Neural crest cell (in vitro differentiated cells): ENCODE results near the gene SPATA6L. TPM values are rescaled to one million over a fixed set of nuclear protein-coding genes. Genes with fewer than 3 reads are reported as not detected.
A peak's percentile ranks its signal among the peaks of the same experiment; 100 is the strongest.
"Not testable (repeated sequence)": the region's sequence is repeated elsewhere in the genome, so short reads cannot be mapped to it uniquely, and the experiment has no call there.

ENCODE experiments used
- DNase-seq: peaks from one replicate; pipeline ENCODE4 v3.0.0; 2021; ENCODE audit warnings: low read depth, mixed read lengths, low spot score
- H3K27ac Mint-ChIP-seq: one replicate; pipeline ENCODE4 v1.8.0; 2021; ENCODE audit warnings: mild to moderate bottlenecking, mixed read lengths; ENCODE audit not compliant: unreplicated experiment
- H3K27me3 Mint-ChIP-seq: 2 replicates; pipeline ENCODE4 v1.8.0; 2021; ENCODE audit warnings: low read depth, mild to moderate bottlenecking, mixed read lengths
- H3K36me3 Mint-ChIP-seq: 2 replicates; pipeline ENCODE4 v1.8.0; 2021; ENCODE audit warnings: low read depth, mild to moderate bottlenecking, mixed read lengths
- H3K4me1 Mint-ChIP-seq: 2 replicates; pipeline ENCODE4 v1.8.0; 2021; ENCODE audit warnings: mixed read lengths
- H3K4me3 Mint-ChIP-seq: one replicate; pipeline ENCODE4 v1.8.0; 2021; ENCODE audit warnings: mild to moderate bottlenecking, mixed read lengths
- H3K9me3 Mint-ChIP-seq: 2 replicates; pipeline ENCODE4 v1.8.0; 2021; ENCODE audit warnings: mixed read lengths
- CTCF ChIP-seq: fragments of 200-600 bp; sonication (generic); conservative IDR thresholded peaks from 2 replicates; pipeline ENCODE4 v1.5.0; 2021; ENCODE audit warnings: antibody characterized with exemption, mild to moderate bottlenecking
- total RNA-seq: library from RNA; stranded (reverse); gene quantifications from 2 replicates; pipeline ENCODE4 v1.2.1, GENCODE V29; 2021

The SPATA6L gene
- total RNA-seq, 1 donor from 2014 or later = 0.44 TPM

- no peak for TF ChIP-seq CTCF
- peaks cover 28% of the 10 kb centered on the region for H3K27me3 Mint-ChIP-seq
Observed at GRCh38 chr9:4661611-4662010, 4.7 kb downstream of the SPATA6L start.

GRCh38 chr9:4661165-4661564, 5.1 kb downstream of the SPATA6L start:
- H3K4me1 Mint-ChIP-seq = peaks cover 38% of the 10 kb centered on the region
- no peaks in the 10 kb centered on the region for H3K9me3 Mint-ChIP-seq
- H3K27me3 Mint-ChIP-seq = peaks cover 24% of the 10 kb centered on the region
- no peak overlapping the region for H3K27ac Mint-ChIP-seq
- DNase-seq = no peak
- TF ChIP-seq CTCF = no peak
- H3K36me3 Mint-ChIP-seq = no peaks in the 10 kb centered on the region
- peak overlapping the region; percentile 91 for H3K4me3 Mint-ChIP-seq

More at GRCh38 chr9:4661611-4662010, 4.7 kb downstream of the SPATA6L start:
- peaks cover 43% of the 10 kb centered on the region for H3K4me1 Mint-ChIP-seq
- no peaks in the 10 kb centered on the region for H3K9me3 Mint-ChIP-seq
- H3K36me3 Mint-ChIP-seq = no peaks in the 10 kb centered on the region
- no peak overlapping the region for H3K27ac Mint-ChIP-seq
- no peak for DNase-seq
- peak overlapping the region; percentile 91 for H3K4me3 Mint-ChIP-seq

- DNase-seq, H3K4me3 Mint-ChIP-seq, H3K9me3 Mint-ChIP-seq, H3K36me3 Mint-ChIP-seq, H3K27ac Mint-ChIP-seq: not testable (repeated sequence)
- H3K4me1 Mint-ChIP-seq = peaks cover 33% of the 10 kb centered on the region
- H3K27me3 Mint-ChIP-seq = peaks cover 19% of the 10 kb centered on the region
Observed at GRCh38 chr9:4660665-4661064, 5.6 kb downstream of the SPATA6L start.

GRCh38 chr9:4657426-4658159, 8.7 kb downstream of the SPATA6L start:
- DNase-seq = no peak
- Mint-ChIP-seq H3K4me3 (no peak overlapping the region), H3K27me3 (peaks cover 12% of the 10 kb centered on the region), H3K36me3 (no peaks in the 10 kb centered on the region), H3K9me3 (no peaks in the 10 kb centered on the region), H3K27ac (no peak overlapping the region), H3K4me1 (peaks cover 8% of the 10 kb centered on the region)
- TF ChIP-seq CTCF = no peak

- H3K36me3 Mint-ChIP-seq = no peaks in the 10 kb centered on the region
- H3K27ac Mint-ChIP-seq = no peak overlapping the region
- no peak overlapping the region for H3K4me3 Mint-ChIP-seq
- H3K9me3 Mint-ChIP-seq = no peaks in the 10 kb centered on the region
- peaks cover 7% of the 10 kb centered on the region for H3K27me3 Mint-ChIP-seq
- no peak for DNase-seq
- TF ChIP-seq CTCF = no peak
- peaks cover under 1% of the 10 kb centered on the region for H3K4me1 Mint-ChIP-seq
Observed at GRCh38 chr9:4656621-4657020, 9.7 kb downstream of the SPATA6L start.

- H3K36me3 Mint-ChIP-seq, H3K9me3 Mint-ChIP-seq, H3K4me1 Mint-ChIP-seq, DNase-seq, H3K4me3 Mint-ChIP-seq, H3K27me3 Mint-ChIP-seq, H3K27ac Mint-ChIP-seq: not testable (repeated sequence)
Observed at GRCh38 chr9:4656196-4656595, 10.1 kb downstream of the SPATA6L start.
